Sciatic nerve (tissue), 2 donors: ENCODE results near the gene TAPT1. TPM values are rescaled to one million over a fixed set of nuclear protein-coding genes. Genes with fewer than 3 reads are reported as not detected.
"Not testable (repeated sequence)": the region's sequence is repeated elsewhere in the genome, so short reads cannot be mapped to it uniquely, and the experiment has no call there.

Experiments
- ATAC-seq: fragments of 200-7000 bp; cut with Tn5 transposase; one replicate; pipeline ENCODE4 v1.9.1; 2020; ENCODE audit warnings: mild to moderate bottlenecking, moderate library complexity
- DNase-seq: peaks from one replicate; pipeline ENCODE4 v3.0.0-alpha.2; 2020; ENCODE audit warnings: low spot score
- intact Hi-C: fragments of 100-400 bp; cut with DNase I; formaldehyde crosslinking; loops from one replicate; pipeline ENCODE4 v1.14.2; 2022
- total RNA-seq: library from RNA; stranded (reverse); fragmentation: NEBNext Ultra II Directional; extraction: Animal tissue kit (Norgen Biotek cat#: 25700); gene quantifications from one replicate; pipeline ENCODE4 v1.2.1, GENCODE V29; 2021
- donor health status: DM: no; HTN: no; CAD: no.
- donor health status: DM: no; HTN: no; CAD: no.

TAPT1 gene
- total RNA-seq, 1 donor from 2014 or later: 59.5 TPM

DNA sequence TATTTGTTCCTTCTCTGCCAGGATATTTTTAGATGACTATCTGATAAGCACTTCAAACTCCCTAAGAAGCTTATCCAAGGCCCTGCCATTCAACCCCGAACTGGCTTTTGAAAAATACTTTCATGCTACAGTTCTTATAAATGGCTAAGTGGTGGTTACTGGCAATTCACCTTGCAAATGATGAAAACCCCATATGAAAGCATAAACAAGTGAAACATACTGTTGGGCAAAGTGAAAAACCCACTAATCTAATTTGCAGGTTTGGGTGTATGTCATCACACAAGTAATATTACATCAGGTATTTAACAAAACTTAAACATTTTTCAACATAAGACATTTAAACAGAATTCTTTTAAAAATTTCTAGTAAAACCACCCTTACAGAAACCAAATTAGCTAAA is 31.1 kb downstream of the TAPT1 start:
- DNase-seq: no peak
- ATAC-seq: no peak
- intact Hi-C loops: loop anchor here (5.0 kb wide), 1 partner anchor 158 kb away; no protein-coding TSS in a partner anchor

DNA sequence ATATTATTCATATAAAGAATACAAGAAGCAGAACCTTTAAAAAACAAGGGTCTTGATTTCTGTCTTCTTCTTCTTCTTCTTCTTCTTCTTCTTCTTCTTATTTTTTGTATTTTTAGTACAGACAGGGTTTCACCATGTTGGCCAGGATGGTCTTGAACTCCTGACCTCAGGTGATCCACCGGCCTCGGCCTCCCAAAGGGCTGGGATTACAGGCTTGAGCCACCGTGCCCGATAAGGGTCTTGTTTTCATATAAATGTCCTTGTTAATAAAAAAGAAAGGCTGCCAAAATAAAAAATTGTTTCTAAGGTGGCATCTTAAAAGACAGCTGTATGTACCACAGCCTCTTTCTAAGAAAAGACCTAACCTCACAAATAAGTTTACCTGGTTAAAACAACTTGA is 31.5 kb downstream of the TAPT1 start:
- DNase-seq: not testable (repeated sequence)

DNA sequence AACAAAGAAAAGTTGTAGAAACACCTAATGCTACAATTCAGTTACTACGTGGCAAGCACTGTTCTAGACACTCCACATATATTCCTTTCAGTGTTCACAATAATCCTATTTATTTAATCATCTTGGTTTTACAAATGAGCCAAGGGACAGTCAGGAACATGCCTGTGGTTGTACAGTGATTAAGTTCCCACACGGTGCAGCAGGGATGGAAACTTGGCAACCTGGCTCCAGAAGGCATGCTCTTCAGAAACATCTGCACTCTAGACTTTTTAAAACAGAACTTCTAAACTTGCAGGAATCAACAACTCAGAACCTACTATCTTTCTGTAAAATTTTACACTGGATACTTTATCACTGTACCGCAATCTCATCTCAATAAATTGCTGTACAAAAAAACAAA is 32.1 kb downstream of the TAPT1 start:
- no peak for DNase-seq
- peak; percentile 63 for ATAC-seq
- intact Hi-C loops: no loop called here

More for the DNA sequence above, 31.5 kb downstream of the TAPT1 start:
- intact Hi-C loops: loop anchor here (5.0 kb wide), 1 partner anchor 157 kb away; no protein-coding TSS in a partner anchor
- ATAC-seq: not testable (repeated sequence)

DNA sequence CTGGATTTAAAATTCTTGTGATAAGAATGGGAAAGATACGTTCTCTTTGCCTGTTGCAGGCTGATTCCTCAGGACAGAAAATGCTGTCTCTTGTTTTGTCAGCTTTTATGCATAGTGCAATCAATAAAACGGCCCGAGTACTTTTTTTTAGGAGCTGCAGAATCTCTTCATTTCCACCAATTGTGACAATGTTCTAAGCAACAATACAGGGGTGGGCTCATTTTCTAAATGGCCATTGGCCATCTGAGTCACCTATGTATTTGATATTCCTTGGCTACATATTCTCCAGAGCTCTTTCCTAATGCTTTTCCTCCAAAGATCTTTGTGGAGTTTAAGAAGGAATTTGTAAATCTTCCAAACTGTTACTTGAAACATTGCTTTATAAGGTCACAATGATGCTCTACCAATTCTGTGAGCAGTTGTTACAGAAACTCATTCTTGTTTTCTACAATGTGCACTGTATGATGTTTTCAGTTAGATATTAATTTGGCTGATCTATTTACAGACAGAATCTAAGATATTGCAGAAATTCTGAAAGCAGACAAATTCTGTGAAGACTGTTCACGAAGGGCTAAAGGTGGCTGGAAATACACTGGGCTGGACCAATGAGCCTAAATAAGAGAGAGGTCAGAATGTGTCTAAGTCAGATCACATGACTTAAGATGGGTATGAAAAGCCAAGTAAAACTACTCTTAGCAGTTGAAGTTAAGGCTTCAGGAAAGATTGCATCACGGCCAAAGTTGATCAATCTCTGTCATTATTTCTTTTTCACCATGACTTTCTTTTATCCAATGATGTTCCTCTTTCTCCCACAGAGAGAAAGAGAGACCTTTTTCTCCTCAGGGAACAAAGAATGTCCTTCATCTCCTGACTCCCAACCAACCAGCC is 33.4 kb downstream of the TAPT1 start:
- DNase-seq: no peak
- intact Hi-C loops: no loop called here

DNA sequence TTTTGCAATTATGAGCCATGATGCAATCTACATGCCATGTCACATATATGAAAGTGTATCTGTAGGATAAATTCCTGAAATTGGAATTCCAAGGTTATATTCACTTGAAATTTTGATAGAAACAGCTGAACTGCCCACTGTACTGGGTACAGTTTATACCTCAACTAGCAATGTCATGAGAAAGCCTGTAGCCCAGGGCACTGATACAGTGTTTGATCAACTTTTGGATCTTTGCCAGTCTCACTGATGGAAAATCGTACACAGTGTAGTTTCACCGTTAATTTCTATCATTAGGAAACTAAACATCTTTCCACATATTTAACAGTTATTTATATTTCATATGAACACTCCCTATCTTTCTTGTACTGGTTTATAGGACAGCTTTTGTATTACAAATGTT is 34.2 kb downstream of the TAPT1 start:
- ATAC-seq (no peak), DNase-seq (no peak)
- intact Hi-C loops: no loop called here

More for the DNA sequence above, 33.4 kb downstream of the TAPT1 start:
- ATAC-seq: peak; percentile 61

DNA sequence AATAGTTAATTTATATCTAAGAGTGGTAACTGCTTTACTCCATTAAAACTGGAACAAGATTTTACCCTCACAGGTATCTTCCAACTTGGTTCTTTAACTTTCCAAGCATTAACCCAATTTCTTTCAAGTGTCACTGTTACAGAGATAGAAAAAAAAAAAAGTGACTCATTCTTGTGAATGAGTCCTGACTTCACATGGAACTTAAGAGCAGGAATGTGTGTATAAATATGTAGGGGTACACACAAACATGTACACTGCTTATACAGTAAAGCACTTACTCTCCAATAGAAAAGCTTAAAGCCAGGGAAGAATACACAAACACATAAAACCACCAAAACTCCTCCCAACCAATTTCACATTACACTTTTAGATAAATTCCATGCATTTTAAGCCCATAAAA is 38.8 kb downstream of the TAPT1 start:
- DNase-seq (no peak), ATAC-seq (no peak)
- intact Hi-C loops: no loop called here

DNA sequence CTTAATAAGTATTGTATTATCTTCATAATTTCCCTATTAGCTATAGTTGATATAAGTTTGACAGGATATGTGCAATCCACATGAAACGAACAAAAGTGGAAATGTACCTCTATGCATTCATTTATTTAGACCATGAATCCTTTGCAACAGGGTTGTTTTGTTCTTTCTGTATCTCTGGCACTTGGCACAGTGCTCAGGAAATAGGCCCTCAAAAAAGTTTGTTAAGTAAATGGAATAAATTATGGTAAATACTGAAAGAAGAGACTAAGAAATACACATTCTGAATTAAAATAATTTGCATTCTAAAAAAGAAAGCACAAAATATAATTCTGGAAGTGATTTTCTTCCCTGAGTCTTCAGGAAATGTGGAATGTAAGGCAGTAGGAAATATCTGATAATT is 39.3 kb downstream of the TAPT1 start:
- DNase-seq (no peak), ATAC-seq (no peak)
- intact Hi-C loops: no loop called here

DNA sequence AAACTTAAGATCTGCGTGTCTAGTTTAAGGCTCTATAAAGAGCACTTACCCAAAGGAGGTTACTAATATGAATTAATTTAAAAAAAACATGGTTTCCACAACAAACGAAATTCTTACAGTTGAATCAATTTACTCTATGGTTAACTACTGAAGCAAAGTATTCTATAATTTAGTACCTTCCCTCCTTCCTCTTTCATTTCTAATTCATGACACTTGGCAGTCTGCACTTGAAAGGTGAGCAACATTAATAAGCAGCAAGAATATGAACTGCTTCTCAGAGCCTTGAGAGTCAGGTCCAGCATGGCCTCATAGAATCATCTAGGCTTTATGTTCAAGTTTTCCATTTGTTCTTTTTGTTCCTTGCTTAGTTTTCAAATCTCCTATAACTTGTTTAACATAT is 42.7 kb downstream of the TAPT1 start:
- ATAC-seq (no peak), DNase-seq (no peak)
- intact Hi-C loops: no loop called here

DNA sequence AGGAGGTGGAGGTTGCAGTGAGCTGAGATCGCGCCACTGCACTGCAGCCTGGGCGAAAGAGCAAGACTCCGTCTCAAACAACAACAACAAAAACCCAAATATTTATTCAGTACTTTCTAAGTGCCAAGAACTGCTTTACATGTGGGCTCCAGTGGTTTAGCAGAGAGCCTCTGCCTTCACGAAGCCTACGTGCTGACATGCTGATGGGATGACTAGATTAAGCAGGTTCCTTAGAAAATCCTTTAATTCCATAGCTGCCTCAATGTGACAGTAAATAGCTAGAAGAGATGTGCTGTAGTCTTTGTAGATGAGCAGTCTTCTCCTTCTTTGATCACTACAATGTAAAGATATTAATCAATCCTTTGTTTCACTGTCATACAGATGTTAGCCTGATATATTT is 49.6 kb downstream of the TAPT1 start:
- DNase-seq (no peak), ATAC-seq (no peak)
- intact Hi-C loops: no loop called here

DNA sequence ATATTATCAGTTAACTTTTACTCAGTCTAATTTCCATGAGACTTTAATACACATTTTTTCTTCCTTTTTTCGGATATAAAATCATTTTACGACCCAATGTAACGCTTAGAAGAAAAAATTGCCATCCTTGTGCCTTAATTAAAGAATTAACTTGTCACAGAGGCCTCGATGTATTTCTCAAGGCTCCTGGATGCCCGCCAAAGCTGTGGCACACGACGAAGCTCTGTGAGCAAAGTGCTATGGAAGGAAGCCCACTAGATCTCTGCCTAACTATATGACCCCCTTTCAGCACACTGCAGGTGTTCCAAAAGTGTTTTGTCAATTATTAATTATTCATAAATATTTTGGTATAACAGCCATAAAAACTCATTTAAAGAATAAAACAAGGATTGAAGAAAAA is 54.4 kb downstream of the TAPT1 start:
- intact Hi-C loops: no loop called here
- ATAC-seq (no peak), DNase-seq (no peak)

DNA sequence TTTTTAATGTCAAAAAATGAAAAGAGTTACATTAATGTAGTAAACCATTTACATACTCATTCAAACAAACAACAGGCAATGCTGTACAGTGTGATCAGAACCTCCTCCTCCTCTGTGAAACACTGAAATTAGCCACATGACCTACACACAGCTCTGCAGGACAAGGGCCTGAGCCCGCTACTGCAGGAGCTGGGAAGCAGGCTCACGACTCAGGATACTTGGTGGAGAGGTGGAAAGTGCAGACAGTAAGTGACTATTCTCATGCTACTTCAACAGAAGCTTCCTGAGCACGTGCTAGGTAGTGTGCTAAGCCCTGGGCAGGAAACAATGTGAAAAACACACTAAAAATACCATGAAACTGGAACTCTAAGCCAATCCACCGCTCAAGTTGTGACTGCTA is 56.8 kb downstream of the TAPT1 start:
- ATAC-seq: no peak
- no peak for DNase-seq
- intact Hi-C loops: no loop called here

DNA sequence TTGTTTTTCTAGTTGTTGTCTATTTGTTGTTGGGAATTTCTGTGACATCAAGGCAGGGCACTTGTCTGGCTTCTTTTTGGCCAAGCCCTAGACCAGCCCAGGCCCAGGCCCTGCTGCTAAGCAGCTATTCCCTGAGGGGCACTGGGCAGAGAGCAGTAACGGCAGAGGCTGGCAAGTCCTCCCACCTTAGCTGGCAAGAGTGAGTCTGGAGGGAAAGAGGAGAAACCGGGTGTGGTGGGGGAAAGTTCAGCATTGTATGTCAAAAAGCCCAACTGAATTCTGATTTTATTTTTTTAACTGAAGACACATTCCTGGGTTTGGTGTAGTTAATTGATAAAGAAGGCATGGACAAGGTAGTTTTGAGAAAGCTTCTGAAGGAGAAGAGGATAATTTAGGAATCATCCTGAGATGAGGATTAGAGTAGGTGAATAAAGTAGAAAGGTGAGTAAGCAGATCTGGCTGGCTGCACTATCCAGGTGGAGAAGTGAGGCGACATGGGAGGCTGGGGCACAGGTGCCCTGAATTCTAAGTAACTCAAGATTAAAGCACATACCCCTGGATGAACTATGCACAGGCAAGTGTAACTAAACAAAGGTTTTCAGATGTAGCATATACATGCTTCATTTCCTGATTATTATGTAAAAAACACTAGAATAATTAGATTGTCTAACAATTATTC is 57.4 kb downstream of the TAPT1 start:
- no peak for DNase-seq
- ATAC-seq: no peak
- intact Hi-C loops: no loop called here

DNA sequence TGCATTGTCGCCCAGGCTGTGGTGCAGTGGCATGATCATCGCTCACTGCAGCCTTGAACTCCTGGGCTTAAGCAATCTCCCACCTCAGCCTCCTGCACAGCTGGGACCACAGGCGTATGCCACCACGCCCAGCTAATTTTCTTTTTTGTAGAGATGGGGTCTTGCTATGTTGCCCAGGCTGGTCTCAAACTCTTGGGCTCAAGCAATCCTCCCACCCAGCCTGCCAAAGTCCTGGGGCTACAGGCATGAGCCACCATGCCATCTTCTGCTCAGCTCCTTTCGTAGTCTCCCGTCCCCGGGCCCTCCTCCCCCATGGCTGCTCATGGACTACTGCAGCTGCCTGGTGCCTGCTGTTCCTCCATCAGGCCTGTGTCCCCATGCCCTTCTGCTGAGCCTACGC is 58.1 kb downstream of the TAPT1 start:
- DNase-seq: no peak
- intact Hi-C loops: no loop called here
- ATAC-seq: no peak

DNA sequence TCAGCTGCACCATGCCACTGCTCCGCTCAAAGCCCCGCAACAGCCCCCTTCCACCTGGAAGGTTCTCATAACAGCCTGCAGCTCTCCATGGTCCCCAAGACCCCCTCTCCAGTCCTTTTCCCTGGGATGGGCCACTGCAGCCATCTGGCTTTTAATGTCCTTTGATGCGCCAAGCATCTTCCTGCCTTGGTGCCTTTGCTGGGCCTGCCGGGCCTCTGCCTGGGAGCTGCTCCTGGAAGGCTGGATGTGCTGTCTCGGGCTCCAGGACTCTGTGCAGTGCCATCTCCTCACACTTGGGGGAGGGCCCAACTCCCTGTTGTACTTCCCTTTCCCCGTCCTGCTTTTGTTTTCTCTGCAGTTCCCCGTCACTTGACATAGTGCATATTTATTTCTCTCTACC is 60.3 kb downstream of the TAPT1 start:
- ATAC-seq (no peak), DNase-seq (no peak)
- intact Hi-C loops: no loop called here

DNA sequence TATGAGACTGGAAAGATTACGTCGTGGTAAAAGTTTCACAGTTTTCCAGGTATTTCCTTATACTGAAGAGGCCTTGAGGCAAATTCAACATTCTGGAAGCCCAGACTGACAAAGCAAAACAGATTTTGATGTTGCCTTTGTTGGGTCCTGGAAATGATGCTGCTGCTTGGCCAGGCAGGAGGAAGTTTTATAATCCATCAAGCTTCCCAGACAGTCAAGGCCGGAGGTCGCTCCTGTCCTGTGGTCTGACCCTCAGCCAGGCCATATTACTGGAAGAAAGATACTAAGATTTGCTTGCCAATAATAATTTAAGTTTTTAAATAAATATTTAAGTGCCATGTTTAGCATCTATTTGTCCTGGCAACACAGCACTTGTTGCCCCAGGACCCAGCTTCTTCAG is 63.4 kb downstream of the TAPT1 start:
- no peak for DNase-seq
- intact Hi-C loops: no loop called here
- ATAC-seq: no peak

DNA sequence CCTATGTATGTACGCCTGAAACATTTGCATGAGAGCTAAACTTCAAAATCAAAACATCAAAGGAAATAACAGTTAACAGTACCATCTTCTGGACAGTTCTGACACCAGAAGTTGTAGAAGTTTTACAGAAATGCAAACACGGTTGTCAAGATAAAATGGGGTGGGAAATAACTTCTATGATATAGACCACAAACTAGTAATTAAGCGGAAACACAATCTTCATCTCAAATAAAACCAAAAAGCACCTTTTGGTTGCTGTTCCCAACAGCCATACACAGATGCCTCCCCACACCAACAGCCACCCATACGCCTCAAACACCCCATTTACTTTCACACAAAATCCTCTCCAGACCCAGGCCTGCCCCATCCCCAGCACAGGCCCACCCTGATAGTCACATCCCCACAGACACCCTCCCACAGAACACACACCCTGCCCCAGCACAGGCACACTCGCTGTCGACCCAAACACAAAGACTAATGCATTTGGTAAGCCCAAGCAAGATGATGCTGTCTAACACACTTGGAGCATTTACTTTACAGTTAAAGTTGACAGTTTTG is 64.3 kb downstream of the TAPT1 start:
- no peak for ATAC-seq
- intact Hi-C loops: no loop called here
- DNase-seq: no peak

DNA sequence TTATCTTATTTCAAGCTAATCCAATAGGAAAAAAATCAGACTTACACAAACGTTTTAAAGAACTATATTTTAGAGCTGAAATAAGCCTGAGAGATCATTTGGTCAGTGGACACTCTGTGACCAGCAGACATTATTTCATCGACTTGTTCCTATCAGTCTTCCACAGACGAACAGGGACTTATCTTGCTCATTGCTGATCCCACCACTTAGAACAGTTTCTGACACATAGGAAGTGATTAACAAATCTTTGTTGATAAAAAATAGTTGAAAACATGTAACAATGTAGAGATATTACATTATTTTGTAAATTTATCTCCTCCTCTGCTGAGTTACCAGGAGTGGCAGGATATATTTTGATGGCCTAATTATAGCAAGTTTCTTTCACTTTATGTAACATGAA is 65.8 kb downstream of the TAPT1 start:
- no peak for DNase-seq
- ATAC-seq: no peak
- intact Hi-C loops: no loop called here

DNA sequence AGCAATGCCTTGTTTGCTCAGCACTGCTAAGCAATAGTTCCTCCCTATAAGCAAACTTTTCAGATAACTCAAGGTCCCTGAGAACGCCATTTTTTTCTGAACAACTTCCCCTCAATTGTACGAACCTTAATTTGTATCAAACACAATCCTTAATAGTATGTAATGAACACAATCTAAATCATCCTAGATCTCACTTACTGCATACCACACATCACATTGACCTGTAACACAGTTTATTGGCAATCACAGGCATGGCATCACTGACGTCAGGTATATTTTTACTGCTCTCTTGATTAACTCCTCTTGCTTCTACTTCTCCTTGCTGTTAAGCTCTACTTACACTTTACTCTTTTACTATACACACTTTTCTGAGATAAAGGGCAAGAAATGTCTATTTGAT is 67.0 kb downstream of the TAPT1 start:
- ATAC-seq: no peak
- no peak for DNase-seq
- intact Hi-C loops: no loop called here

DNA sequence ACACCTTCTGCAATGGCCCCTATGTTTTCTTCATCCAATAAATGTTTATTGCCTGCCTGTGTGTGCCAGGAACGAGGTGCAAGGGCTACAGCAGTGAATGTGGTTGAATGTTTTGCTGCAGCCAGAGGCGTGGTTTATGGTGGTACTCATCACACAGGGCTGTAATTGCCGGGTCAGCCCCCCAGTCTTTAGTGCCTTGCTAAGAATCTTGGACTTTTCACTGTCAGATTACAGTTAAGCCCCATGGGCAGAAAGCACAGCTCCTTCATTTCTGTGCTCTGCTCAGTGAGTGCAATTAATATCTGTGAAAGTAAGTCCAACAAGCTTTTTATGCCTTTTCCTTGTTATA is 67.8 kb downstream of the TAPT1 start:
- ATAC-seq (no peak), DNase-seq (no peak)
- intact Hi-C loops: no loop called here
